CD4-positive, alpha-beta memory T cell (primary cell): ENCODE data around the gene RNF214. TPM values are rescaled to one million over a fixed set of nuclear protein-coding genes. Genes with fewer than 3 reads are reported as not detected.

Experiments used
- polyA plus RNA-seq, 2 donors: library from polyadenylated mRNA; unstranded; fragments of 300-500 nt; fragmentation: Illumina TruSeq; gene quantifications; one replicate each; pipeline ENCODE4 v1.2.3, GENCODE V29; 2021
- total RNA-seq, 2 experiments: library from RNA; stranded (reverse); gene quantifications; one replicate each; pipeline ENCODE4 v1.2.3, GENCODE V29; 2021

The RNF214 gene
- total and polyA plus RNA-seq, 4 experiments from 2014 or later, result 20.7 to 50.1 (median 43.4) TPM

Other genes starting within 250 kb of the RNF214 start
- gene SIK3, start 134.2 kb upstream of the RNF214 start, total RNA-seq, result 10 to 100 TPM; 88.4 to 97.5 TPM
- 10 to 100 TPM in 1 of 2 donors, 1 to 10 TPM in 1; 9.7 to 36.7 TPM for gene SIK3, start 134.2 kb upstream of the RNF214 start, polyA plus RNA-seq
- 10 to 100 TPM; 61.6 to 64.2 TPM for gene PAFAH1B2, start 88.4 kb upstream of the RNF214 start, total RNA-seq
- gene PAFAH1B2, start 88.4 kb upstream of the RNF214 start, polyA plus RNA-seq, result 10 to 100 TPM; 16.4 to 23.7 TPM
- 10 to 100 TPM; 60.2 to 67.3 TPM for gene SIDT2, start 53.9 kb upstream of the RNF214 start, total RNA-seq
- gene SIDT2, start 53.9 kb upstream of the RNF214 start, polyA plus RNA-seq, result 1 to 10 TPM; 2.1 to 4.1 TPM
- 10 to 100 TPM; 17.7 to 19.7 TPM for gene TAGLN, start 33.3 kb upstream of the RNF214 start, total RNA-seq
- under 1 TPM; 0.15 to 0.36 TPM for gene TAGLN, start 33.3 kb upstream of the RNF214 start, polyA plus RNA-seq
- 100 to 1,000 TPM; 300 to 325 TPM for gene PCSK7, start 598 bp upstream of the RNF214 start, total RNA-seq
- 10 to 100 TPM; 33.3 to 84.2 TPM for gene PCSK7, start 598 bp upstream of the RNF214 start, polyA plus RNA-seq
- 10 to 100 TPM; 15.3 to 15.7 TPM for gene BACE1-AS, start 58.7 kb downstream of the RNF214 start, total RNA-seq
- gene BACE1-AS, start 58.7 kb downstream of the RNF214 start, polyA plus RNA-seq, result 1 to 10 TPM in 1 of 2 donors, not detected in 1; 3.8 TPM
- gene BACE1, start 83.6 kb downstream of the RNF214 start, total RNA-seq, result 1 to 10 TPM; 2.7 to 2.9 TPM
- gene BACE1, start 83.6 kb downstream of the RNF214 start, polyA plus RNA-seq, result 1 to 10 TPM in 1 of 2 donors, under 1 TPM in 1; 0.65 to 1.6 TPM
- gene CEP164, start 95.2 kb downstream of the RNF214 start, total RNA-seq, result 10 to 100 TPM; 40.8 to 42.5 TPM
- gene CEP164, start 95.2 kb downstream of the RNF214 start, polyA plus RNA-seq, result 10 to 100 TPM; 12.7 to 25.6 TPM